MM.1S (cell line): ENCODE results near the gene CCDC124.

ENCODE experiments used
- DNase-seq: peaks from one replicate; pipeline ENCODE4 v3.0.0-alpha.2; 2015
- H2AFZ ChIP-seq: fragments of 300-600 bp; sonication (generic); 2 replicates; pipeline ENCODE4 v1.6.0; 2016; ENCODE audit warnings: antibody characterized with exemption, low read length
- H3F3A ChIP-seq: fragments of 300-600 bp; sonication (generic); 2 replicates; pipeline ENCODE4 v1.6.1; 2016; ENCODE audit warnings: mild to moderate bottlenecking, antibody characterized with exemption, low read length, moderate library complexity, mixed read lengths; ENCODE audit not compliant: insufficient read depth
- H3K27ac ChIP-seq: fragments of 300-600 bp; sonication (generic); 2 replicates; pipeline ENCODE4 v1.5.1; 2016; ENCODE audit warnings: mild to moderate bottlenecking, low read length
- H3K27me3 ChIP-seq: fragments of 300-600 bp; sonication (generic); replicated peaks from 2 replicates; pipeline ENCODE4 v1.6.0; 2016; ENCODE audit warnings: low read length; ENCODE audit not compliant: insufficient read depth
- H3K36me3 ChIP-seq: fragments of 300-600 bp; sonication (generic); replicated peaks from 2 replicates; pipeline ENCODE4 v1.6.1; 2016; ENCODE audit warnings: mild to moderate bottlenecking, low read length, mixed read lengths; ENCODE audit not compliant: insufficient read depth
- H3K4me1 ChIP-seq: fragments of 300-600 bp; sonication (generic); 2 replicates; pipeline ENCODE4 v1.6.1; 2016; ENCODE audit warnings: low read length, mixed read lengths
- H3K4me2 ChIP-seq: fragments of 300-600 bp; sonication (generic); 2 replicates; pipeline ENCODE4 v1.6.0; 2016; ENCODE audit warnings: low read depth, low read length
- H3K4me3 ChIP-seq: fragments of 300-600 bp; sonication (generic); 2 replicates; pipeline ENCODE4 v1.5.1; 2016; ENCODE audit warnings: low read length, mixed read lengths
- H3K79me2 ChIP-seq: fragments of 300-600 bp; sonication (generic); 2 replicates; pipeline ENCODE4 v1.6.1; 2016; ENCODE audit warnings: mixed run types, low read length, mixed read lengths
- H3K9ac ChIP-seq: fragments of 300-600 bp; sonication (generic); 2 replicates; pipeline ENCODE4 v1.6.1; 2016; ENCODE audit warnings: low read length, mixed read lengths
- H3K9me2 ChIP-seq: fragments of 300-600 bp; sonication (generic); replicated peaks from 2 replicates; pipeline ENCODE4 v1.6.1; 2016; ENCODE audit warnings: mild to moderate bottlenecking, low read length, mixed read lengths; ENCODE audit not compliant: insufficient read depth
- H3K9me3 ChIP-seq: fragments of 300-600 bp; sonication (generic); replicated peaks from 2 replicates; pipeline ENCODE4 v1.6.1; 2016; ENCODE audit warnings: mild to moderate bottlenecking, low read length, mixed read lengths; ENCODE audit not compliant: insufficient read depth
- H4K20me1 ChIP-seq: fragments of 300-600 bp; sonication (generic); 2 replicates; pipeline ENCODE4 v1.6.1; 2016; ENCODE audit warnings: mild to moderate bottlenecking, low read length, moderate library complexity, mixed read lengths; ENCODE audit not compliant: insufficient read depth
- CTCF ChIP-seq: fragments of 300-600 bp; sonication (generic); IDR thresholded peaks from 2 replicates; pipeline ENCODE4 v1.5.1; 2016; ENCODE audit warnings: antibody characterized with exemption, low read length, mixed read lengths
- EZH2 ChIP-seq: fragments of 300-600 bp; sonication (generic); optimal IDR thresholded peaks from 2 replicates; pipeline ENCODE3; 2017; ENCODE audit warnings: low read depth, mild to moderate bottlenecking, antibody characterized with exemption, low read length, mixed read lengths
- EZH2phosphoT487 ChIP-seq: fragments of 300-600 bp; sonication (generic); IDR thresholded peaks from 2 replicates; pipeline ENCODE4 v1.6.1; 2018; ENCODE audit warnings: antibody characterized with exemption, low read length

CCDC124 gene

GRCh38 chr19:17969096-17969792 lies 36.4 kb downstream of the CCDC124 start:
- no peak for TF ChIP-seq EZH2phosphoT487
- TF ChIP-seq CTCF = no peak
- no peak for TF ChIP-seq EZH2
- no peaks in the 10 kb centered on the region for H3K36me3 ChIP-seq
- H3K9ac ChIP-seq = no peak overlapping the region
- H3K27me3 ChIP-seq = peaks cover 91% of the 10 kb centered on the region
- H3K4me1 ChIP-seq = no peaks in the 10 kb centered on the region
- H3K4me3 ChIP-seq = no peak overlapping the region
- H3K9me2 ChIP-seq = no peaks in the 10 kb centered on the region
- no peaks in the 10 kb centered on the region for H3K79me2 ChIP-seq
- no peaks in the 10 kb centered on the region for H4K20me1 ChIP-seq
- no peak for DNase-seq
- no peaks in the 10 kb centered on the region for H3F3A ChIP-seq
- H2AFZ ChIP-seq = no peak overlapping the region
- H3K9me3 ChIP-seq = no peaks in the 10 kb centered on the region
- no peak overlapping the region for H3K4me2 ChIP-seq
- H3K27ac ChIP-seq = no peak overlapping the region

DNA sequence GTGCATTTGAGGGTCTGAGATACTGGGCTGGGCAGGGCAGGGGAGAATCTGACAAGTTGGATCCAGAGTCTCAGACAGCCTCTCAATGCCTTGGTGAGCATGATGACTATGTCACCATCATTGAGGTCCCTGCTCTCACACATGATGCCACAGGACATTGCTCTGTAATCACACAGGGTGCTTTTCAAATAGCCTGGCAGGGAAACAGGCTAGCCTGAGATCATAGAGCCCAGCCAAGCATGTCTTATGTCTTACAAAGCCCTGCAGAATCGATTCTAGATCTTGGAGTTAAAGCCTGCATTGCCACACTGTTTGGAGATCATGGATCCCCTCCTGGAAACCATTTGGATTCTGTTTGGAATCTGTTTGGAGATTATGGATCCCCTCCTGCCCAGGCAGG lies 39.4 kb downstream of the CCDC124 start:
- TF ChIP-seq CTCF = no peak
- TF ChIP-seq EZH2 = no peak
- TF ChIP-seq EZH2phosphoT487 = no peak
- H3K36me3 ChIP-seq = no peaks in the 10 kb centered on the region
- no peaks in the 10 kb centered on the region for H3K4me1 ChIP-seq
- H3F3A ChIP-seq = no peaks in the 10 kb centered on the region
- no peak overlapping the region for H3K4me3 ChIP-seq
- H3K27ac ChIP-seq = no peak overlapping the region
- H3K9me3 ChIP-seq = no peaks in the 10 kb centered on the region
- no peak overlapping the region for H3K4me2 ChIP-seq
- H3K27me3 ChIP-seq = peaks cover 88% of the 10 kb centered on the region
- no peaks in the 10 kb centered on the region for H4K20me1 ChIP-seq
- H3K9me2 ChIP-seq = no peaks in the 10 kb centered on the region
- no peak for DNase-seq
- no peaks in the 10 kb centered on the region for H3K79me2 ChIP-seq
- H3K9ac ChIP-seq = no peak overlapping the region
- no peak overlapping the region for H2AFZ ChIP-seq

- Histone ChIP-seq H4K20me1 (no peaks in the 10 kb centered on the region), H3K9me2 (no peaks in the 10 kb centered on the region), H3K36me3 (no peaks in the 10 kb centered on the region), H3K4me1 (no peaks in the 10 kb centered on the region), H3K9ac (no peak overlapping the region), H3K4me3 (no peak overlapping the region), H3K27me3 (peaks cover 89% of the 10 kb centered on the region), H3F3A (no peaks in the 10 kb centered on the region), H3K27ac (no peak overlapping the region), H3K4me2 (no peak overlapping the region), H3K79me2 (no peaks in the 10 kb centered on the region), H2AFZ (no peak overlapping the region), H3K9me3 (no peaks in the 10 kb centered on the region)
- DNase-seq = no peak
- TF ChIP-seq EZH2phosphoT487 = no peak
- TF ChIP-seq EZH2 = no peak
- TF ChIP-seq CTCF = no peak
Observed at GRCh38 chr19:17973759-17974158, 40.9 kb downstream of the CCDC124 start.
